ENCODE measurements around the gene ZACN.

The ZACN gene

DNA sequence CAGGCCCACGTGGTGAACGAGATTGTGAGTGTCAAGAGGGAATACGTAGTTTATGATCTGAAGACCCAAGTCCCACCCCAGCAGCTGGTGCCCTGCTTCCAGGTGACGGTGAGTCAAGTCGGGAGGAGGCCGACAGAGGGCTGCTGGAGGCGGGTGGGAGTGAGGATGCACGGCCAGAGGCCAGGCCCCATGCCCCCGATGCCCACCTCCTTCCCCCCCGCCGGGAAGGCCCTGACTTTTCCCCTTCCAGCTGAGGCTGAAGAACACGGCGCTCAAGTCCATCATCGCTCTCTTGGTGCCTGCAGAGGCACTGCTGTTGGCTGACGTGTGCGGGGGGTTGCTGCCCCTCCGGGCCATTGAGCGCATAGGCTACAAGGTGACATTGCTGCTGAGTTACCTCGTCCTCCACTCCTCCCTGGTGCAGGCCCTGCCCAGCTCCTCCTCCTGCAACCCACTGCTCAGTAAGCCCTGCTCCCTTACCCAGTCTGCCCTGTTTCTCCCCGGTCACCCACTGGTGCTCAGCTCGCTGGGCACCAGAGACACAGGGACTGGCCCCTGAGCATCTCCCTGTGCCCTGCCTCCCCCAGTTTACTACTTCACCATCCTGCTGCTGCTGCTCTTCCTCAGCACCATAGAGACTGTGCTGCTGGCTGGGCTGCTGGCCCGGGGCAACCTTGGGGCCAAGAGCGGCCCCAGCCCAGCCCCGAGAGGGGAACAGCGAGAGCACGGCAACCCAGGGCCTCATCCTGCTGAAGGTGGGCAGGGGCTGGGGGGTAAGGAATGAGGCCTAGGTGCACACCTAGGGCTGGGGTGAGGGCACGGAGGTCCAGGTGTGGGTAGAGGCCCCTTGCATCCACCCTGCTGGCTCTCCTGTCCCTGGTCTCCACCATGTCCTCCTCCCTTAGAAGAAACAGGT lies 2.6 kb downstream of the ZACN start:
- DNase-seq (ENCODE audit: low spot score): no peak

DNA sequence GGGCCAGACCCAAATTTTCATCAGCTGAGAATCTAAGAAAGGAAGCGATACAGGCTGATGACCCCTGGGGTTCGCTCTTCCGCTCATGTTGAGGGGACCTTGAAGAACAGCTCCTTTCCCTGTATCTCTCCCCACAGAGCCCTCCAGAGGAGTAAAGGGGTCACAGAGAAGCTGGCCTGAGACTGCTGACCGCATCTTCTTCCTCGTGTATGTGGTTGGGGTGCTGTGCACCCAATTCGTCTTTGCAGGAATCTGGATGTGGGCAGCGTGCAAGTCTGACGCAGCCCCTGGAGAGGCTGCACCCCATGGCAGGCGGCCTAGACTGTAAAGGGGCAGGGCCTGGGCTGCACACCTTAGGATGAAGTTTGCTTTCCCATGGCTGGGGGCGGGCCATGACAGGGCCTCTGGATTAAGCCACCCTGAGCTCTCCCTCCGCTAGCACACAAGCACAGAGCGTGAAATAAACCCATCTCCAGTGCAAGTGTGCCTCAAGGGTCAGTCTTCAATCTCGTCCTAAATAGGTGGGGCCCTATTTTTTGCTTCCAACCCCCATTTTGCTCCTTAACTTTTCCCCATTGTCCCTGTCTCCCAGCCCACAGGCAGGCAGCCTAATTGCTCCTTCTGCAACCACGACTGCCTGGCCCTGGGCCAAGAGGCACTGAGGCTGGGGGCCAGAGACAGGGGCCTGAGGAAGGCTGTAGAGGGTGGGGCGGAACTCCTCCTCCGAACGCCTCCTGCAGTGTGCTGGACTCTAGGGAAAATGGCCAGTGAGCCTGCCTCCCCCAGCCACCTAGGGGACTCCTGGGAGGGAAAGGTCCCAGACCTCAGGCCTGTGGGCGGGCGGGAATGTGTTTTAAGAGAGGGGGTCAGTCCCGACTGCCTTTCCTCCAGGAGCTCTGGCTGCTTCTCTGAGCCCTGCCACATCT lies 3.6 kb downstream of the ZACN start:
- DNase-seq (ENCODE audit: low spot score): no peak

DNA sequence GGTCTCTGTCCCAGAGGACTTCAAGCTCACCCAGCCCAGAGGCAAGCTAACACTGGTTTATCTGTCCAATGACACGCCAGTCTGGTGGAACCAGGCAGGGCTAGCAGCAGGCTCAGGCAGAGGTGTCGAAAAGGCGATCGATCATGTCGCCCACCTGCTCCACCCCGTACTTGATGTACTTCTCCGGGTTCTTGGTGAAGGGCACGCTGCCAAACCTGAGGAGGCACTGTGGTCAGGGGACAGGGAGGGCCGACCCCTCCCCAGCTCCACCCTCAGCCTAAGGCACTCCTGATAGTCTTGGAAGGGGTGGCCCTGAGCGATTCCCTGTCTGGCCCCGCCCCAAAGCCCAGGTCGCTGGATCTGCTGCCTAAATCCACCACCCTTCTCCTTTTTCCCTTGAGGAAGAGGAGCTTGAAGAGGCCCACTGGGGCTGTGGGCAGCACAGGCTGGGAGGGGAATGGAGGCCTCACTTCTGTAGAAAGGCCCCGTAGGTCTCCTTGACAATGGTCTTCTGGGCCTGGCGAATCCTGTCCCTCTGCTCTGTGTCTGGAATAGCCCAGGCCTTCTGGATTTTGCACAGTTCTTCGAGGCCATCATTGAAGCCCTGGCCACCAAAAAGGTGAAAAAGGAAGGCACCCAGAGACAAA lies 4.7 kb downstream of the ZACN start:
- DNase-seq (ENCODE audit: low spot score): no peak

DNA sequence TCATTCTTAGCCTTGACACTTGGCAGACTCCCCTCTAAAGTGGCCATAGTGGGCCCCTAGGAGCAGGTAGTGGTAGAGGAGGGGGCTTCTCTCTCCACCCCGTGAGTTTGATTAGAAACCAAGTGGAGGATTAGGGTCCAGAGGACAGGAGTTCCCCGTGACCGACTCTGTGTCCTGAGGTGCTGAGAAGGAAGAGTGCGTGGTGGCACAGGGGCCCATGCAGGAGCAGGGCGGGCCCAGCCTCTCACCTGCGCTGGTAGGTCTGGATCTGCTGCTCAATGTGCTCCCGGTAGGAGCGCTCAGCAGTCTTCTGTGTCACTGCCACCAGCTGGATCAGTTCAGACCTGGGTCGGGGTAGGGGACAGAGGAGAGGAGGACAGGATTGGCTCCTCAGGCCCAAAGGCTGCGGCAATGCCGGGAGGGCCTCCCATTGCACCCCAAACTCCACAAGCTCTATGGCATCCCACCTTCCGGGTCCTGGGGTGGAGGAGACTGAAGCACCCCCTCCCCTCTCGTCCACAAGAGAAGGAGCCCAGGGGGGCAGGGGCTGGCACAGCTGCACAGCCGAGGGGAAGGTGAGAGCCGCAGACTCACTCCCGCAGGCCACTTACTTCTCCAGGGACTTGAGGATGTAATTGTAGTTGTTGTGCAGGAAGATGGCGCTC lies 6.2 kb downstream of the ZACN start:
- DNase-seq (ENCODE audit: low spot score): no peak

DNA sequence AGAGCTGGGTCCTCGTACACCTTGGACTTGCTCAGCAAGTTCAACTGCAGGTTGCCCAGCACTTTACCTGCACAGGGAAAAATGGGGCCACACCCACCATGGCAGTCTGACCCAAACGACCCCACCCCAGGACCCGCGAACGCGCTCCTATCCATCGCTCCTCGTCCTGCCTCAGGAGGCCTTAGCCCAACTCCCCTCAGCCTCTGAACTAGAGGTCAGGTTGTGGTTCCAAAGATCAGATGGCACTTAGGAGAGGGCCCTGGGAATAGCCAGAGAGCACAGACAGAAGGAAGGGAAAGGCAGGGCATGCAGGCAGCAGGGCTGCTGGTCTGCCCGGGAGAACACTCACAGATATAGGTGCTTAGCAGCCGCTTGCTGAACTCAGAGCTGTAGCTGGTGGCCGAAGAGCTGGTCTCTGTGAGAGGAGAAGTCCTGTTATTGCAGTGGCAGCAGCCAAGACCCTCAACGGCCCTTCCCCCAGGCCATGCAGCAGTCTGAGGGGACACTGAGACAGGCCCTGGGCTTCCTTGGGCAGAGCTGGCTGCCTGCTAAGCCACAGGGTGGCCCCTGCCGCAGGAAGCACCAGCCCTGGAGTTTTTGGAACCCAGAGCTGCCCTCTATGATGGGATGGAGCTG lies 6.9 kb downstream of the ZACN start:
- no peak for DNase-seq (ENCODE audit: low spot score)

DNA sequence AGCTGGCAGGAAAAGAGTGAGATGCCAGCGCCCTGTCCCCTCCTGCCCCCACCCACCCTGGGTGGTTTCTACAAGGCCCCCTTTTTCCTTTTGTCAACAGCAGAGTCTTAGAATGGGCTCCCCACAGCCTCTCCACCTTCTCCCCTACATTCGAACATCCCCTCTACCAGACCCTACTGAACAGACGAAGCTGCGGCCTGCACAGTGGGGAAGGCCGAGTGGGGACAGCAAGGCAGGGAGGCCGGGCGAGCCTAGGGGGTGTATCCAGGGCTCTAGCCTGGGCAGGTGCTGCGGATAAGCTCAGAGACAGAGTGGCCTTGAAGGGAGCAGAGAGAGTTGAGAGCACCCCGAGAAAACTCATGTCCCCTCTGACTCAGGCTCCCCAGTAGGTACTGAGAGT lies 7.4 kb downstream of the ZACN start:
- DNase-seq (ENCODE audit: low spot score): no peak

DNA sequence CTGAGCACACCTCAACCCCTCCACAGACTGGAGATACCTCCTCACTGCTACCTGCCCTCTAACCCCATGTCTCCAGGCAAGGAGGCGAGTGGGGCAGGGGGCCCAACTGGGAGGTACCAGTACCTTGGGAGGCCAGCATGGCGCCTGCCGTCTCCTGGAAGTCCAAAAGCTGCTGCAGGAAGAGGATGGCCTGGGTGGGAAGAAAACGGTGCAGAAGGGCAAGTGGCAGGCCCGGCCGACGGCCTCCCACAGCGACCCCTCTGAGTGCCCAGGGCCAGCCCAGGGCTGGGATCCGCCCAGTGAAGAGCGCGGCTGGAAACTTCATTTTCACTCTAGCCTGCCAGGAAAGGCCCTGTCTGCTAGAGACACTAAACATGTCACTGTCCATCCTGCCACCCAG lies 8.5 kb downstream of the ZACN start:
- no peak for DNase-seq (ENCODE audit: low spot score)

DNA sequence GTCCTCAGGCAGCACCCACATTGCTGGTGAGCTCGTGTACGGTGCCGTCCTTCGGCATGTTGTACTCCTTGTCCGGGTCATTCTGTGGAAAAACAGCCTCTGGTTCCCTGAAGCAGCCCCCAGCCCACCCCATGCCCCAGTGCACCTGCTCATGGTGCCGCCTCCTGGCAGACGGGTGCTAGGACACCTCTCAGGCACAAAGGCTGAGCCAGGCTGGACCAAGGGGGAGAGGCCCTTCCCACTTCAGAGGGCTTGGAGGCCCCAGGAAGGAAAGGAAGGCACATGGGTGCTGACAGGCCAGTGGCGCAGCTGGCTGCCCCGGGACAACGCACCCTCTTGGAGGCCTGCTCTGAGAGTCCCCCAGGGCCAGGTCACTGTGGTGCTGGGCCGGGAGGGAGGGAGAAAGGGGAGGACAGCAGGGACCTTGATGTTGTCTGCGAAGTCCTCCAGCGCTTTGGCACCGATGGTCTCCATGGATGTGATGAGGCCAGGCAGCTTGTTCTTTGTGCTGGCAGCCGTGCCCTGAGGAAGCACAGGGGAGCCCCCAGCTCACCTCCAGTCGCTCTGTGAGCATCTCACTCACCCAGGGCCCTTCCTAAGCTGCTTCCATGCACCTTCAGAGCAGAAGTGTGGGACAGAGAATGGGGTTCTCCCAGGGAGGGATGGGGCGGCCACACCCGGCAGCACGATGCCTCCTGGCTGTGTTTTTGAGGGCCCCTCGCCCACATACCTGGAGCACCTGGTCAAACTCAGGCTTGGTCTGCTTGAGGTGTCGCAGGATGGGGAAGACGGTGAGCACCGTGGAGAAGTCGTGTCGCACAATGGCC lies 9.3 kb downstream of the ZACN start:
- no peak for DNase-seq (ENCODE audit: low spot score)

DNA sequence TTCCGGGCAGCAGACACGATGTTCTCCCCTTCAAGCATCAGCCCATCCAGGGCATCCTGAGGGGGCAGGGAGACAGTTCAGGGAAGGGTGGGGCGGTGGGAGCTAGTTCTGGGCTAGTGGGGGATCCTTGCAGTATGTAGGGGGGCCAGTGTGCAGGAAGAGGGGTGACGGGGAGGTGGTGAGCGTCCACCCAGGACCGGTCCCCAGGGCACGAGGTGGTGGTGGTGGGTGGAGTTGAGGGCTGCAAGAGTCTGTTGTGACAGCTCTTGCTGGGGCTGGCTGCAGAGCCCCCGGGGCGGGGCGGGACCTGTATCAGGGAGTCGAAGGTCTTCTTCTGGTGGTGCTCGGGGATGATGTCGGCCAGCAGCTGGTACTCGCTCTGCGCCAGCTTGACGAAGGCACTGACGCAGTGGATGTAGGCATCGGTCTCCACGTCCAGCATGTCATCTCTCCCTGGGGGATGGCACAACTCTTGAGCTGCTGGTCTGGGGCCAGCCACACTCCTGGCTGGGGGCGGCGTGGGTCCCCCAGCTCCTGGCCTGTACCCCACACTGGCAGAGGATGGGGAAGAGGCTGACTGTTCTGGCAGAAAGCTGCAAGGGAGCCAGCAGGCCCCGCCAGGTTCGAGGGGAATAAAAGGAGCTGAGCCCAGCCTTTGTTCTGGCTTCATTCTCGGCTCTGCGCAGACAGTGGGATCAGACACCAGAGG lies 10.0 kb downstream of the ZACN start:
- DNase-seq (ENCODE audit: low spot score): no peak

DNA sequence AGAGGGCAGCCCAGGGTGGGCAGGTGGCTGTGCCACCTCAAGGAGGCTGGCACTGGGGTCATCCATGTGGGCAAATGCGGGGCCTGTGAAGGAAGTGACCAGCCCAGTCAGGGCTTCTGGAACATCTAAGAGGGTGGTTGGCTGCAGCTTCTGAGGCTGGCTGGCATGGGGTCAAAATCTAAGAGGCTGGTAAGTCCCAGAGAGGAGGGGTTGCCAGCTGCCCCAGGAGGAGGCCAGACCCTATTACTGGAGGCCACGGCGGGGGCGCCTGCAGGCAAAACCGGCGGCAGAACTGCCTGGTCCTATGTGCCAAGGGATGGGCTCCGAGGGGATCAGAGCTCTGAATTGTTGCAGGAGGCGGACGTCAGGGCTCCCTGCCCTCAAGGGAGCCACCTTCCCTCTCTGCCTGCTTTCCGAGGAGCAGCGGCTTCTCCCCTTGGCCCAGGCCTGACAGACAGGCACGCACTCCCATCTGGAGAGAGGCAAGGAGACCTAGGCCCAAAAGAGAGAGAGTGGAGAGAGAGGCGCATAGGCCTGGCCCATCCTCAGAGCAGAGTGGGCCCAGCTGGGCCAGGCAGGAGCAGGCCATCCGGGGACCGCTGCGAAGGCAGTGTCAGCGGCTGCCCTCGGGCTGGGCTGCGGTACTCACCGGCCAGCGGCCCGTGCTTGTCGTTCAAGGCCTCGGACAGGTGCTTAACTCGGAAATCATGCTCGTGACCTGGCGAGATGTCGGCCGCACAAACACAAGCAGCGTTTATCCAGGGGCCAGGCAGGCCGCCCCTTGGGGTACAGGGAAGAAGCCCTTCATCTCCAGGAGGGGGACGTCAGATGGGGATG lies 10.9 kb downstream of the ZACN start:
- DNase-seq (ENCODE audit: low spot score): no peak

DNA sequence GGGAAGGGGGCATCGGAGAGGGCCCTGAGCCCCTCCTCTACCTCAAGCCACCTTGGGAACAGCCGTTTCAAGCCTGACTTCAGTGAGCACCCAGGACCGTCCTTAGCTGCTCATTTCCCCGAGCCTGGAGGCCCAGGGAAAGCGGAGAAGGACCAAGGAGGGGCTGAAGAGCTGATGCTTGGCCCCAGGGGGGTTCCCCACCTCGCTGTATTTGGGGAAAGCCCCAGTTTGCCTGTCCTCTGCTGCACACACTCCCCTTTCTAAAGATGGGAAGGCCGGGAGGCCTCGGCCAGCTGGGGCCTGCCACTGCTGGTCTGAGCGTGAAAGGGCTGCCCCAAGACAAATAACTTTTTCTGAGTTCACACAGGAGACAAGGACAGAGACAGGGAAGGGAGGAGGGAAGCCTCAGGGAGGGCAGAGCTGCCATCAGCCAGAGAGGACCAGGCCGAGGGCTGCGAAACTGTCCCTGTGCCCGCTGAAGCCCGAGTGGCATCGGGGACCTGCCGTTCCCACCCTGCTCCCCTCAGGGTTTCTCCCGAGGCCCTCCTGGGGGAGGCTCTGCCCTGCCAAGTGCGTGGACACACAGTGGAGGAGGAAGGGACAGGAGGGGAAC lies 11.6 kb downstream of the ZACN start:
- DNase-seq (ENCODE audit: low spot score): no peak

DNA sequence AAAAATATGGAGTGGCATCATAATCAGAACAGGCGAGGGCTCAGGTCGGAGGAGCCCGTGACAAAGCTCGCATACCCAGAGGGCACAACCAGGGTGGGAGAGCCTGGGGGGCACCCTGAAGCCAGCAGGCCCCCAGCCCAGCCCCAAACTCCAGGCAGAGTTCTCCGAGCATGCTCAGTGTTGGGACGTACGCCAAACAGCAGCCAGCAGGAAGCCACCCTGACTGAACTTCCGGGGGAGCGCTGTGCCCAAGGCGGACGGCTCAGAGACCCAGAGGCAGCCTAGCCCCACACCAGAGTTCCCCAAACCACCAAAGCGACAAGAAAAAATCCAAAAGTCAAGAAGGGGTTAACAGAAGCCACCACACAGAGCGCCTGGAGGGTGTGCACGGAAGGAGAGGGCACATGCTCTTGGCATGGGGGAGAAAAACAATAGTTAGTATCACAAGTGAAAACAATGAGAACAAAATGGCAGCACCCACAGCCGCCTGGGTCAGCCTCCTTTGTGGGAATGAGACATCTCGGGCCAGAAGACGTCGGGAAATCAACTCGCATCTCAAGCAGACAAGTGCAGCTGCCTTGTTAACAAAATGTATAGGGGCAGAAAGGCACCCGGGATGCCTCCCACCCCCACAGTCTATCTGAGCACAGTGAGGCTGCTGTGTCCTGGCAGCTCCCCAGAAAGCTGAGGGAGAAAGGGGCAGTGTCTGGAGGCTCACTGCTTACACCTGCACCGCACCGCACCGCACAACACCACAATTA lies 12.7 kb downstream of the ZACN start:
- DNase-seq (ENCODE audit: low spot score): no peak

DNA sequence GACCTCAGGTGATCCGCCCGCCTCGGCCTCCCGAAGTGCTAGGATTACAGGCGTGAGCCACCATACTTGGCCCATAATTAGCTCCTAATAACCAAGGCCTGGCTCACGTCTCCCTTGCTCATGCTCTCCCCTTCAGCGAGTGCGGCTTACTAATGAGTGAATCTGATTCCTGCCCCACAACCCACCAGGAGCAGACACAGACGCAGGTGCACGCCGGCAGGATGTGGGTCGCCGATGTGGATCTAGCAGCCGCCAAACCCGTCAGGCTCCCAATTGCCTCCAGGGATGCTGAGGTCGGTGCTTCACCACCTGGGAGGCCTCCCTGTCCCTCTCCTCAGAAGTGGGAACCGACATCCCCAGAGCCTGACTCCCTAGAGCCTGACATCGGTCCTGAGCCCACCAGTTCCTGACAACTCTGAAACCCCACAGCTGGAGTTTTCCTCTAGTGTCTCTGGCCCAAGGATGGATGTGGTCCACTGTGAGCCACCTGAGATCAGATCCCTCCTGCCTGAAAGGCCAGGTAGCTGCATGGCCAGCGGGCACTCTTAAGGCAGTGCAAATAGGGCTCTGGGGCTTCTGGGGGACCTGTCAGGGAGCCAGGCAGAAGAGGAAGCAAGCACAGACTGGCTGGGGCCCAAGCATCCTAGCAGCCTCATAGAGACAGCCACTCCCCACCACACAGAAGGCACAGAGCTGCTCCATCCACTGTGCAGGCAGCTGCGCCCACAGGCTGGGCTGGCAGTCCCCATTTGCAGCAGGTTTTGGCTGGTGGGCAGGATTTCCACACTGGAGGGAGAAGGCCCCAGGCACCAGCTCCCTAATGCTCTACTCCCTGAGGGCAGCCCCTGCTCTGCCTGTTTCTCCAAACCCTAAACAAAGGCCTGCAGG lies 13.8 kb downstream of the ZACN start:
- no peak for DNase-seq (ENCODE audit: low spot score)

DNA sequence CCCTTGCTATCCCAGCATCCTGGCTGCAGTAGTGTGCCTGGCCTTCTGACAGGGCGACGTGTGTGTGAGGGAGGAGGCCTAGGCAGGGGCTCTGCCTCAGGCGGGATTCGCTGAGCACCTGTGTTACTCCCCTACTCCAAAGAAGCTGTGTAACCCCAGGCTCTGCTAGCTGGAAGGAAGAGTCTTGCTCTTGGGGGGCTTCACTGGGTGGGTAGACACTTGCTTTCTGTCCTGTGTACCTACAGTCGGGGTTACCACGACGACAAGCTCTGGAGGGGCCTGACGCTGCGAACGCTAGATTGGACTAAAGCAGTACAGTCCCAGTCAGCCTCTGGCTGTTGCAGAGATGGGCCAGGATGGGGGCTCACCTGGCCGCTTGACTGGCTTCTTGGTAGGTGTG lies 15.1 kb downstream of the ZACN start:
- no peak for DNase-seq (ENCODE audit: low spot score)

DNA sequence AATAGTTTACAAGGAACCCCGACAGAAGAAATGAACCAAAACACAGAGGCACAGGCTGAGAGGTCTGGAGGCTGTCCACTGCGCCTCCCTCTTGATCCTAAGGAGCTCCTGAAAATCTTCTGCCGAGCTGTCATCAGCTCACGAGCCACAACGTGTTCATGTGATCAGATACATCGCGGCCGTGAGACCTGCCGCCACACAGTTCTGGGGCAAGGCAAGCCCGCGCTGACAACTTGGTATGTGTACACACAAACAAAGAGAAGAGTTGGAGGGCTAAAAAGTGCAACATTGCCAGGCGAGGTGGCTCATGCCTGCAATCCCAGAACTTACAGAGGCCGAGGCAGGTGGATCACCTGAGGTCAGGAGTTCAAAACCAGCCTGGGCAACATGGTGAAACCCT lies 17.0 kb downstream of the ZACN start:
- no peak for DNase-seq (ENCODE audit: low spot score)

DNA sequence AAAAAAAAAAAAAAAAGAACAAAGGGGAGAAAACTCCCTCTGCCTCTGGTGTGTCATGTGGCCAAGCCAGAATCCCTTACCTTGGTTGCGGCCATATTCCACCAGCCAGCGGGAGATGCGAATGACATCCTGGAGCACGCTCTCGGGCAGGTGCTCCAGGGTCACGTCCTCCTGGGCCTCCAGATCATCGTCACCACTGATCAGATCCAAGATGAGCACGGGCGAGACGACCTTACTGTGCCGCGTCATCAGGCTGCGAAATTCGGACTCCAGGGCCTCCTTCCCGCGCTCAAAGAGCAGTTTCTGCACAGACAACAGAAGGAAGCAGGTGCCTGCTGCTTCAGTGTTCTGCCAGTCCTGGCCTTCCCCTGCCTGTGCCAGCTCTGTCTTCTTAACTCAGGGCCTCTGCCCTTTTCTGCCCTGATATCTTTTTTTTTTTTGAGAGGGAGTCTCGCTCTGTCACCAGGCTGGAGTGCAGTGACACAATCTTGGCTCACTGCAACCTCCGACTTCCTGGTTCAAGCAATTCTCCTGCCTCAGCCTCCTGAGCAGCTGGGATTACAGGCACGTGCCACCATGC lies 18.8 kb downstream of the ZACN start:
- DNase-seq (ENCODE audit: low spot score): no peak

DNA sequence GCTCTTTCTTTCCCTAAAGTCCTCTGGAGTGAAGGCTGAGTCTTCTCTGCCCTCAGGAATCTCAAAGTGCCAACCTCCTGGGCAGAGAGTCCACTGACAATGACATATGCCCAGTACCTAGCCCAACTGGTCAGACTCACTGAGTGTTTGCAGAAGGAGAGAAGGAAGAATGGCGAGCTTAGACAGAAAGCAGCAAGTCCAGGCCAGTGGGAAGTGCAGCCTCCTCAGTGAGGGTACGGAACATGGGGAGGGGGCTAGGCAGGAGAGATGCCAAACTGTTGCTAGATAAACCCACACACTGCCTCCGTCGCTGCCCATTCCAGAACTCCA lies 23.9 kb downstream of the ZACN start:
- DNase-seq (ENCODE audit: low spot score): no peak

All from AG08395 (cell line).